K562 (cell line): ENCODE measurements around the gene CRTC3. TPM values are rescaled to one million over a fixed set of nuclear protein-coding genes. Genes with fewer than 3 reads are reported as not detected.

Source experiments
- ATAC-seq: fragments of 200-7000 bp; cut with Tn5 transposase; 3 replicates; pipeline ENCODE4 v1.9.1; 2020; ENCODE audit warnings: moderate library complexity
- BruUV-seq: library from RNA; stranded (reverse); fragments of 400-500 nt; replicated peaks from 2 replicates; lab custom pipeline; 2021; lab: Mats Ljungman, UMichigan
- CTCF ChIA-PET: fragments of 300-600 bp; formaldehyde crosslinking; extraction: SDS; loops from one replicate; lab custom pipeline; 2021; ENCODE audit warnings: low intra/inter-chr PET ratio; lab: Yijun Ruan, JAX
- POLR2A ChIA-PET: fragments of 300-600, 350-650 bp; sonication (Branson Sonifier 250); formaldehyde crosslinking; extraction: SDS; loops from one replicate; lab custom pipeline; 2021; ENCODE audit warnings: antibody characterized with exemption, inconsistent platforms; lab: Yijun Ruan, JAX
- DNase-seq, 4 experiments: peaks; one replicate each; pipeline versions ENCODE4 v3.0.0 to v3.0.0-alpha.2; 2011 to 2018; ENCODE audit warnings: low spot score in 3 of 4, mixed read lengths in 3 of 4; ENCODE audit errors: extremely low read depth in 1 of 4
- FAIRE-seq: peaks from 2 replicates; lab custom pipeline; 2011; peaks lifted over from hg19 to GRCh38; lab: Jason Lieb, UNC
- H2AFZ ChIP-seq: 2 replicates; pipeline ENCODE4 v1.6.0; 2011; ENCODE audit warnings: low read depth, low read length, control low read depth, inconsistent platforms
- H3K27ac ChIP-seq: fragments of 200-600 bp; 3 replicates; pipeline ENCODE4 v1.8.0; 2011; ENCODE audit warnings: low read depth, mild to moderate bottlenecking, control low read depth, inconsistent platforms, low read length, moderate library complexity, mixed read lengths; ENCODE audit errors: extremely low read depth
- H3K27me3 ChIP-seq, 2 experiments: fragments of 300-600 bp in 1 of 2; 2 replicates in 1 of 2; 3 replicates in 1 of 2; pipeline versions ENCODE4 v1.6.0 to v1.8.0; 2011; ENCODE audit warnings: inconsistent platforms in 2 of 2, low read length in 2 of 2, mild to moderate bottlenecking in 1 of 2, mixed read lengths in 1 of 2, moderate library complexity in 1 of 2; ENCODE audit not compliant: control insufficient read depth in 2 of 2, insufficient read depth in 2 of 2
- H3K36me3 ChIP-seq: fragments of 300-600 bp; 3 replicates; pipeline ENCODE4 v1.8.0; 2011; ENCODE audit warnings: mild to moderate bottlenecking, low read length, inconsistent platforms; ENCODE audit not compliant: control insufficient read depth, insufficient read depth
- H3K4me1 ChIP-seq, 2 experiments: fragments of 200-600 bp in 1 of 2; replicated peaks in 1 of 2; 2 replicates in 1 of 2; 3 replicates in 1 of 2; pipeline versions ENCODE4 v1.5.1 to v1.8.0; 2011; ENCODE audit warnings: inconsistent platforms in 2 of 2, low read length in 2 of 2, mild to moderate bottlenecking in 1 of 2, mixed read lengths in 1 of 2, moderate library complexity in 1 of 2; ENCODE audit not compliant: control insufficient read depth in 2 of 2, insufficient read depth in 2 of 2
- H3K4me2 ChIP-seq: 2 replicates; pipeline ENCODE4 v1.6.1; 2011; ENCODE audit warnings: low read length, control low read depth, inconsistent platforms, mixed read lengths; ENCODE audit not compliant: insufficient read depth
- H3K4me3 ChIP-seq: fragments of 200-600 bp; sonication (generic), shearing (Covaris generic); 2 replicates; pipeline ENCODE4 v1.5.1; 2016; ENCODE audit warnings: control low read depth, inconsistent platforms
- H3K79me2 ChIP-seq: fragments of 200-600 bp; 3 replicates; pipeline ENCODE4 v1.8.0; 2011; ENCODE audit warnings: low read length, inconsistent platforms; ENCODE audit not compliant: control insufficient read depth, insufficient read depth
- H3K9ac ChIP-seq, 2 experiments: 2 replicates each; pipeline versions ENCODE4 v1.6.0 to v1.6.1; 2011; ENCODE audit warnings: low read depth in 2 of 2, low read length in 2 of 2, control low read depth in 1 of 2, inconsistent platforms in 1 of 2, mild to moderate bottlenecking in 1 of 2, mixed read lengths in 1 of 2; ENCODE audit not compliant: insufficient read depth in 1 of 2
- H3K9me1 ChIP-seq: one replicate; pipeline ENCODE4 v1.6.0; 2011; ENCODE audit warnings: inconsistent platforms, mild to moderate bottlenecking, low read length, moderate library complexity; ENCODE audit not compliant: control insufficient read depth, insufficient read depth
- H3K9me3 ChIP-seq: replicated peaks from 2 replicates; pipeline ENCODE4 v1.5.1; 2011; ENCODE audit warnings: low read depth, low read length, inconsistent platforms; ENCODE audit not compliant: control insufficient read depth, insufficient read depth
- H4K20me1 ChIP-seq: replicated peaks from 2 replicates; pipeline ENCODE4 v1.6.1; 2011; ENCODE audit warnings: low read length, inconsistent platforms, mixed read lengths; ENCODE audit not compliant: control insufficient read depth, insufficient read depth
- ARID1B ChIP-seq: fragments of 450-650 bp; IDR thresholded peaks from 2 replicates; pipeline ENCODE4 v1.6.1; 2016; ENCODE audit warnings: antibody characterized with exemption, mild to moderate bottlenecking, inconsistent platforms
- BCL6 ChIP-seq: fragments of 250-450 bp; sonication (Bioruptor Pico); IDR thresholded peaks from 2 replicates; pipeline ENCODE4 v1.4.0; 2020
- C11orf30 ChIP-seq: fragments of 450-650 bp; IDR thresholded peaks from 2 replicates; pipeline ENCODE4 v1.6.1; 2016; ENCODE audit warnings: low read depth, mild to moderate bottlenecking
- CREB3 ChIP-seq: fragments of 450-650 bp; conservative IDR thresholded peaks from 2 replicates; pipeline ENCODE4 v1.6.1; 2016; ENCODE audit warnings: missing genetic modification characterization, low read depth, mild to moderate bottlenecking, missing compliant biosample characterization, moderate library complexity
- DPF2 ChIP-seq: fragments of 450-650 bp; IDR thresholded peaks from 2 replicates; pipeline ENCODE4 v1.6.1; 2016
- E2F1 ChIP-seq: sonication (generic); formaldehyde crosslinking; IDR thresholded peaks from 2 replicates; pipeline ENCODE4 v1.8.1; 2023; ENCODE audit warnings: mild to moderate bottlenecking, missing genetic modification reagents, moderate library complexity
- FOXP4 ChIP-seq: sonication (generic); formaldehyde crosslinking; IDR thresholded peaks from 2 replicates; pipeline ENCODE4 v1.8.0; 2022; ENCODE audit warnings: mild to moderate bottlenecking, missing genetic modification reagents, borderline replicate concordance
- MAFG ChIP-seq: fragments of 450-650 bp; conservative IDR thresholded peaks from 2 replicates; pipeline ENCODE4 v1.6.1; 2016; ENCODE audit warnings: missing genetic modification characterization, missing compliant biosample characterization
- MAFK ChIP-seq: IDR thresholded peaks from 2 replicates; pipeline ENCODE4 v1.6.1; 2011; ENCODE audit warnings: low read length, improper control_type of control experiment
- NFE2 ChIP-seq: IDR thresholded peaks from 2 replicates; pipeline ENCODE4 v1.6.1; 2014; ENCODE audit warnings: antibody characterized with exemption, low read depth
- NFE2L1 ChIP-seq: fragments of 450-650 bp; IDR thresholded peaks from 2 replicates; pipeline ENCODE4 v1.6.1; 2016; ENCODE audit warnings: missing genetic modification characterization, low read depth, mild to moderate bottlenecking, missing compliant biosample characterization, moderate library complexity, borderline replicate concordance
- SMARCC2 ChIP-seq: fragments of 450-650 bp; IDR thresholded peaks from 2 replicates; pipeline ENCODE4 v1.6.1; 2017; ENCODE audit warnings: antibody characterized with exemption, moderate library complexity, mild to moderate bottlenecking, low read depth
- SPI1 ChIP-seq: IDR thresholded peaks from 2 replicates; pipeline ENCODE4 v1.6.1; 2011; ENCODE audit warnings: low read depth, low read length, control low read depth, borderline replicate concordance
- SREBF1 ChIP-seq: fragments of 150-350 bp; IDR thresholded peaks from 2 replicates; pipeline ENCODE4 v1.6.1; 2014; ENCODE audit warnings: antibody characterized with exemption, low read depth, low read length, borderline replicate concordance
- TAF1 ChIP-seq: IDR thresholded peaks from 2 replicates; pipeline ENCODE4 v1.6.1; 2011; ENCODE audit warnings: mild to moderate bottlenecking, low read length, moderate library complexity; ENCODE audit not compliant: insufficient read depth, control insufficient read depth, severe bottlenecking; ENCODE audit errors: extremely low read depth
- TRIM24 ChIP-seq, 2 experiments: fragments of 450-650 bp; IDR thresholded peaks; 2 replicates each; pipeline ENCODE4 v1.6.1; 2016
- ZC3H8 ChIP-seq: fragments of 450-650 bp; IDR thresholded peaks from 2 replicates; pipeline ENCODE4 v1.6.1; 2017
- ZFX ChIP-seq: sonication (generic); formaldehyde crosslinking; IDR thresholded peaks from 2 replicates; pipeline ENCODE4 v1.8.0; 2022; ENCODE audit warnings: mild to moderate bottlenecking, missing genetic modification reagents, moderate library complexity
- ZNF121 ChIP-seq: sonication (generic); formaldehyde crosslinking; conservative IDR thresholded peaks from 2 replicates; pipeline ENCODE4 v1.8.0; 2022; ENCODE audit warnings: missing genetic modification reagents
- ZNF134 ChIP-seq: fragments of 250-450 bp; sonication (Bioruptor Pico); conservative IDR thresholded peaks from 2 replicates; pipeline ENCODE4 v1.4.0; 2020
- ZNF384 ChIP-seq: IDR thresholded peaks from 2 replicates; pipeline ENCODE4 v1.6.1; 2012; ENCODE audit warnings: low read depth, low read length, improper control_type of control experiment
- WGBS: fragments of 100-300 bp; shearing (Covaris generic); methylation state at CpG from one replicate; pipeline ENCODE4 v1.1.6; 2016; ENCODE audit warnings: low coverage, mixed read lengths; ENCODE audit not compliant: insufficient coverage; ENCODE audit errors: missing lambda C conversion rate; 5-methylcytosine and 5-hydroxymethylcytosine counted together
- in situ Hi-C: fragments of 300-500 bp; cut with MboI; formaldehyde crosslinking; loops from 4 replicates; pipeline ENCODE4 v1.15.0; 2018; ENCODE audit warnings: inconsistent platforms, mixed read lengths
- intact Hi-C: fragments of 100-400 bp; cut with micrococcal nuclease; formaldehyde crosslinking; loops from 2 replicates; pipeline ENCODE4 v1.14.2; 2022
- polyA plus RNA-seq, 8 experiments: library from polyadenylated mRNA; depleted of rRNA in 4 of 8; stranded (reverse) in 5 of 8; unstranded in 3 of 8; fragments of >200 nt; fragmentation: Nextera tagmentation in 2 of 8; fragmentation: Illumina TruSeq in 1 of 8; extraction: Ambion mirVana in 2 of 8; extraction: Trizol in 1 of 8; gene quantifications; 2 replicates each; pipeline versions ENCODE4 v1.2.1 to v1.2.3, GENCODE V29; 2011 to 2014; ENCODE audit warnings: inconsistent platforms in 1 of 8, missing spikeins in 1 of 8
- total RNA-seq, 7 experiments: library from RNA; depleted of rRNA in 6 of 7; stranded (reverse); fragments of >200 nt in 6 of 7; fragmentation: Illumina TruSeq in 2 of 7; extraction: Trizol in 2 of 7; gene quantifications; 2 replicates each; pipeline versions ENCODE4 v1.2.1 to v1.2.3, GENCODE V29; 2011 to 2021; ENCODE audit warnings: low replicate concordance in 1 of 7

CRTC3 gene
- total and polyA plus RNA-seq, 9 of the 15 experiments (the other 6 are each of a cell fraction or from before 2014, with no cell fraction given), result 1.2 to 19.0 (median 11.6) TPM

- Histone ChIP-seq H3K36me3 (peaks cover 24% of the 10 kb centered on the region; the same call in 2 of the 3 replicates), H3K4me2 (0 out of 2 replicates have a peak overlapping the region, but pooled peaks have one; percentile 7), H3K9ac (no peak overlapping the region), H3K27me3 (no peaks in the 10 kb centered on the region), H4K20me1 (no peaks in the 10 kb centered on the region), H3K79me2 (no peaks in the 10 kb centered on the region), H3K4me3 (no peak overlapping the region), H2AFZ (no peak overlapping the region), H3K4me1 (peaks cover 16 to 35% of the 10 kb centered on the region in 2 experiments), H3K9me3 (no peaks in the 10 kb centered on the region), H3K9me1 (no peaks in the 10 kb centered on the region), H3K27ac (peak overlapping the region; percentile 66)
- ChIA-PET POLR2A (interaction anchor here (0.7 to 1.7 kb wide), 3 partner anchors 9 to 90 kb away, joined by 3 to 4 read pairs (median 3); no protein-coding TSS in a partner anchor), CTCF (interaction anchor here (0.7 kb wide), 1 partner anchor 924 kb away, joined by 3 read pairs; no protein-coding TSS in a partner anchor)
- 24% methylated on average over 7 of the region's 7 CpGs for WGBS
- in situ Hi-C loops, result no loop called here
- DNase-seq (peak in 1 of 4 experiments; percentile 34), FAIRE-seq (peak; percentile 66), ATAC-seq (peak; percentile 69)
- intact Hi-C loops, result no loop called here
- BruUV-seq, result no TSS peak
- peak; percentile 71; the same call in 1 of the 2 replicates for TF ChIP-seq ZNF384
- peak; percentile 93 for TF ChIP-seq NFE2
- TF ChIP-seq ZNF121 (CRISPR knock-in tag), result peak; percentile 80; the same call in 1 of the 2 replicates
- peak; percentile 31; the same call in 1 of the 2 replicates for TF ChIP-seq NFE2L1 (tag)
- TF ChIP-seq MAFK, result peak; percentile 53; the same call in 1 of the 2 replicates
- TF ChIP-seq C11orf30, result peak; percentile 93
- TF ChIP-seq ARID1B, result peak; percentile 70; the same call in 1 of the 2 replicates
- no peak for TF ChIP-seq FOXP4 (CRISPR knock-in tag)
- TF ChIP-seq TRIM24 (IDR thresholded peaks at IDR 0.05), result no peak; a peak in 1 of 4 replicates
- TF ChIP-seq DPF2, result peak; percentile 74
- no peak for TF ChIP-seq TAF1
- no peak for TF ChIP-seq ZC3H8
- TF ChIP-seq ZNF134, result no peak
- no peak for TF ChIP-seq BCL6 (CRISPR knock-in tag)
- TF ChIP-seq SPI1, result peak; percentile 61; the same call in 1 of the 2 replicates
- no peak for TF ChIP-seq SREBF1
- TF ChIP-seq SMARCC2, result 0 out of 2 replicates have a peak, but pooled peaks have one; percentile 38
- TF ChIP-seq E2F1, result peak; percentile 65; the same call in 1 of the 2 replicates
- peak; percentile 92 for TF ChIP-seq MAFG (tag)
- no peak for TF ChIP-seq ZFX
- peak; percentile 59; the same call in 1 of the 2 replicates for TF ChIP-seq CREB3
Observed at GRCh38 chr15:90617668-90618097, 88.0 kb downstream of the CRTC3 start.
